ENCODE measurements around the gene SALL1. TPM values are rescaled to one million over a fixed set of nuclear protein-coding genes. Genes with fewer than 3 reads are reported as not detected.

SALL1 gene
- total and polyA plus RNA-seq, 10 donors = under 0.01 TPM; not detected in 9

DNA sequence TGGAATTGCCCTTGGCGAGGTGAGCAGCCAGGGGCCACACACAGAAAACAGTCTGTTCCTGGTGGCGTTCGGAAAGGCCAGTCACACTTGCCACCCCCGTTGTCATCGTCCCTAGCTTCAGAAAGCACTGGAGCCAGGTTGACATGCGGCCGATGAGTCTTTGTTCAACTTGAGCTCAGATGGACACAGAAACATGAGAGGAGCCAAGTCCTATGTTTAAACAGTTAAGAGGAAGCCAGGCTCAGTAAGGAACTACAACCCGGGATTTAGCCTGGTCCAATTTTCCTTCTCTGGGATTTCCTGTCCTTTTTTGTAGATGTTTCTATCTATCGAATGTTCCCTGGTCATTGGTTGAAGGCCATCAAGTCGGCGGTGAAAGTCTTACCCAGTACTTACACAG, 19.5 kb downstream of the SALL1 start:
- WGBS, 5 donors = 79 to 88% (median 87%) methylated on average over 11 of the region's 11 CpGs

DNA sequence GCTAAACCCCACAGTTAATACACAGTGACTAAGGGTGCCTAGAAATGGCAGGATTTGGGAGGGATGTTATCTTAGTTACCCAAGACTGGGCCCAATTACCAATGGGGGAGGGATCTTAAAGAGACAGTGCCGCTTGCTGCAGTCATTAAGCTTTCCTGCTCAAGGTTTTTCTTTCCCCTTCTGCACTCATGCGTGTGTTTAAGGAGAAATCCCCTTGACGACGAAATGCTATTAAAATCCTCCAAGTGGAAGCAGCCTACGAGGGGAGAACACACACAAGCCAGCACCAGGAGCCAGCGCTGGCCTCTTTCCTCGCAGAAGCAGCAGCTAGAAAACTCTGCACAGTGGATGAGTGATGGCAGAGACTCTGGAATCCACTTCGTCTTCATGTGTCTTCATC, 22.0 kb downstream of the SALL1 start:
- WGBS, 5 donors = 40 to 53% (median 43%) methylated on average over 8 of the region's 8 CpGs
- Histone ChIP-seq H3K4me3 (no peak overlapping the region), H3K9me3 (no peaks in the 10 kb centered on the region), H3K27ac (no peak overlapping the region), H3K27me3 (replicated peaks in 1 of 7) (peaks cover 0 to 70% (median 12%) of the 10 kb centered on the region in 7 donors), H3K4me1 (no peaks in the 10 kb centered on the region), H3K36me3 (no peaks in the 10 kb centered on the region)
- DNase-seq = no peak
- intact Hi-C loops (cut with DNase I; ENCODE audit: low total_unique reads) = no loop called here
- TF ChIP-seq, protein P1, sequence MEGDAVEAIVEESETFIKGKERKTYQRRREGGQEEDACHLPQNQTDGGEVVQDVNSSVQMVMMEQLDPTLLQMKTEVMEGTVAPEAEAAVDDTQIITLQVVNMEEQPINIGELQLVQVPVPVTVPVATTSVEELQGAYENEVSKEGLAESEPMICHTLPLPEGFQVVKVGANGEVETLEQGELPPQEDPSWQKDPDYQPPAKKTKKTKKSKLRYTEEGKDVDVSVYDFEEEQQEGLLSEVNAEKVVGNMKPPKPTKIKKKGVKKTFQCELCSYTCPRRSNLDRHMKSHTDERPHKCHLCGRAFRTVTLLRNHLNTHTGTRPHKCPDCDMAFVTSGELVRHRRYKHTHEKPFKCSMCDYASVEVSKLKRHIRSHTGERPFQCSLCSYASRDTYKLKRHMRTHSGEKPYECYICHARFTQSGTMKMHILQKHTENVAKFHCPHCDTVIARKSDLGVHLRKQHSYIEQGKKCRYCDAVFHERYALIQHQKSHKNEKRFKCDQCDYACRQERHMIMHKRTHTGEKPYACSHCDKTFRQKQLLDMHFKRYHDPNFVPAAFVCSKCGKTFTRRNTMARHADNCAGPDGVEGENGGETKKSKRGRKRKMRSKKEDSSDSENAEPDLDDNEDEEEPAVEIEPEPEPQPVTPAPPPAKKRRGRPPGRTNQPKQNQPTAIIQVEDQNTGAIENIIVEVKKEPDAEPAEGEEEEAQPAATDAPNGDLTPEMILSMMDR (IDR thresholded peaks at IDR 0.05 in 8 of 11, conservative IDR thresholded peaks at IDR 0.05 in 3 of 11) = no peak
- no peak for TF ChIP-seq POLR2AphosphoS5 (IDR thresholded peaks at IDR 0.05)
- no peak for TF ChIP-seq POLR2A (IDR thresholded peaks at IDR 0.05)

More for the DNA sequence above, 19.5 kb downstream of the SALL1 start:
- intact Hi-C loops (cut with DNase I; ENCODE audit: low total_unique reads) = no loop called here
- Histone ChIP-seq H3K9me3 (peaks cover 0 to 9% (median 0%) of the 10 kb centered on the region in 8 donors), H3K27me3 (replicated peaks in 1 of 7) (peaks cover 6 to 69% (median 23%) of the 10 kb centered on the region in 7 donors), H3K36me3 (no peaks in the 10 kb centered on the region), H3K4me1 (no peaks in the 10 kb centered on the region), H3K4me3 (no peak overlapping the region), H3K27ac (no peak overlapping the region)
- TF ChIP-seq POLR2AphosphoS5 (IDR thresholded peaks at IDR 0.05) = no peak
- TF ChIP-seq, protein P1 (IDR thresholded peaks at IDR 0.05 in 8 of 11, conservative IDR thresholded peaks at IDR 0.05 in 3 of 11) = no peak
- no peak for TF ChIP-seq POLR2A (IDR thresholded peaks at IDR 0.05)
- DNase-seq = no peak

DNA sequence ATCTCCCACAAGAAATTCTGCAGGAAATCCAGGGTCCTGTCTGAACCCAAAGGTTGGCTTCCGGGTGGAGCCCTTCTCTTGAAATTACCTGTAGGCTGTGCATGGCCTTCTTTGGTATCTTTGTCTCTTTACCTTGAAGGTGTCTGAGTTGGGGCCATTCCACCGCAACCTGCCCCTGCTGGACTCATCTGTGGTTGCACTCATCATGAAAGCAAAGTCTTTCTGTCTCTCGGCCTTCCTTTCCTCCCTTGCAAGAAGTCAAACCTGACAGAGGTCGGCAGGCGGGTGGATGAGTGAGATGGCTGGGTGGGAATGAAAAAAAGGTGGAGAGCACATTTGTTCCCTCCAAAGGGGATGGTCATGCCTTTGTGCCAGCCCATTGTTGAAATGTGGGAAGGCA, 25.1 kb downstream of the SALL1 start:
- Histone ChIP-seq H3K27ac (no peak overlapping the region), H3K4me1 (no peaks in the 10 kb centered on the region)

DNA sequence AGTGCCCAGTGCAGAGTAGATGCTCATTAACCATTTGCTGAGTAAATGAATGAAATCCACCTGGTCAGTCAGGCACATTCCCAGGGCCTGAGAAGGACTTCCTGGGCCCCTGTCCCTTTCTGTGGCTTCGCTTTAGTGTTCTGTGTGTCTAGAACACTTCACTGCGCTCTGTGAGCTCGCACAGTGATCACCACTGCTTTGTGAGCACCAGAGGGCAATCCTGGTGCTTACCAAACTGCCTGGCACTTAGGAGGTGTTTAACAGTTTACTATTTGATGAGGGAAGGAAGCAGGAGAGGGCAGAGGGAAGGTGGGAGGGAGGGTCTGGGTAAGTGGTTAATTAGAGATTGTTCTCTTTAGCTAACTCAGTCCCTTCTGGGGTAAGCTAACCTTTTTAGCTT, 26.2 kb downstream of the SALL1 start:
- no peaks in the 10 kb centered on the region for H3K4me1 ChIP-seq
- 61 to 91% (median 89%) methylated on average over 3 of the region's 3 CpGs for WGBS, 5 donors
- H3K9me3 ChIP-seq = no peaks in the 10 kb centered on the region
- intact Hi-C loops (cut with DNase I; ENCODE audit: low total_unique reads) = no loop called here
- TF ChIP-seq POLR2A (IDR thresholded peaks at IDR 0.05) = no peak
- TF ChIP-seq, protein P1 (IDR thresholded peaks at IDR 0.05 in 8 of 11, conservative IDR thresholded peaks at IDR 0.05 in 3 of 11) = no peak
- no peak for TF ChIP-seq POLR2AphosphoS5 (IDR thresholded peaks at IDR 0.05)
- H3K36me3 ChIP-seq = no peaks in the 10 kb centered on the region
- no peak for DNase-seq
- no peak overlapping the region for H3K27ac ChIP-seq
- no peak overlapping the region for H3K4me3 ChIP-seq
- H3K27me3 ChIP-seq (replicated peaks in 1 of 7) = peaks cover 0 to 50% (median 0%) of the 10 kb centered on the region in 7 donors

More for the DNA sequence above, 25.1 kb downstream of the SALL1 start:
- H3K36me3 ChIP-seq = no peaks in the 10 kb centered on the region
- H3K27me3 ChIP-seq (replicated peaks in 1 of 7) = peaks cover 0 to 61% (median 0%) of the 10 kb centered on the region in 7 donors
- intact Hi-C loops (cut with DNase I; ENCODE audit: low total_unique reads) = no loop called here
- WGBS, 5 donors = 57 to 66% (median 64%) methylated on average over 5 of the region's 5 CpGs
- H3K4me3 ChIP-seq = no peak overlapping the region
- TF ChIP-seq POLR2AphosphoS5 (IDR thresholded peaks at IDR 0.05) (no peak), POLR2A (IDR thresholded peaks at IDR 0.05) (no peak)
- TF ChIP-seq, protein P1 (IDR thresholded peaks at IDR 0.05 in 8 of 11, conservative IDR thresholded peaks at IDR 0.05 in 3 of 11) = no peak
- no peaks in the 10 kb centered on the region for H3K9me3 ChIP-seq
- no peak for DNase-seq
